PC-9 (cell line): ENCODE data around the gene HOOK1.

Experiments used
- CTCF ChIP-seq: fragments of 200-600 bp; sonication (generic); conservative IDR thresholded peaks from 2 replicates; pipeline ENCODE4 v1.6.1; 2017; ENCODE audit warnings: mixed run types, antibody characterized with exemption, mild to moderate bottlenecking, moderate library complexity
- EZH2 ChIP-seq: fragments of 200-600 bp; sonication (generic); IDR thresholded peaks from 2 replicates; pipeline ENCODE4 v1.8.0; 2017; ENCODE audit warnings: antibody characterized with exemption, low read depth

GRCh38 chr1:59919746-59920145 lies 105.0 kb downstream of the HOOK1 start:
- TF ChIP-seq CTCF (no peak), EZH2 (no peak)
